Stimulated activated CD4-positive, alpha-beta T cell treated with anti-CD3 and anti-CD28 coated beads, TNF-alpha, amount 100 ng/mL, for 4 hours (primary cell): Measurements from ENCODE around the gene ORC6.
"Not testable (repeated sequence)": the region's sequence is repeated elsewhere in the genome, so short reads cannot be mapped to it uniquely, and the experiment has no call there.

Source experiments
- DNase-seq, 3 experiments: peaks; one replicate each; pipeline ENCODE4 v3.0.0-alpha.2; 2020; ENCODE audit warnings: low read depth in 3 of 3

Gene ORC6

DNA sequence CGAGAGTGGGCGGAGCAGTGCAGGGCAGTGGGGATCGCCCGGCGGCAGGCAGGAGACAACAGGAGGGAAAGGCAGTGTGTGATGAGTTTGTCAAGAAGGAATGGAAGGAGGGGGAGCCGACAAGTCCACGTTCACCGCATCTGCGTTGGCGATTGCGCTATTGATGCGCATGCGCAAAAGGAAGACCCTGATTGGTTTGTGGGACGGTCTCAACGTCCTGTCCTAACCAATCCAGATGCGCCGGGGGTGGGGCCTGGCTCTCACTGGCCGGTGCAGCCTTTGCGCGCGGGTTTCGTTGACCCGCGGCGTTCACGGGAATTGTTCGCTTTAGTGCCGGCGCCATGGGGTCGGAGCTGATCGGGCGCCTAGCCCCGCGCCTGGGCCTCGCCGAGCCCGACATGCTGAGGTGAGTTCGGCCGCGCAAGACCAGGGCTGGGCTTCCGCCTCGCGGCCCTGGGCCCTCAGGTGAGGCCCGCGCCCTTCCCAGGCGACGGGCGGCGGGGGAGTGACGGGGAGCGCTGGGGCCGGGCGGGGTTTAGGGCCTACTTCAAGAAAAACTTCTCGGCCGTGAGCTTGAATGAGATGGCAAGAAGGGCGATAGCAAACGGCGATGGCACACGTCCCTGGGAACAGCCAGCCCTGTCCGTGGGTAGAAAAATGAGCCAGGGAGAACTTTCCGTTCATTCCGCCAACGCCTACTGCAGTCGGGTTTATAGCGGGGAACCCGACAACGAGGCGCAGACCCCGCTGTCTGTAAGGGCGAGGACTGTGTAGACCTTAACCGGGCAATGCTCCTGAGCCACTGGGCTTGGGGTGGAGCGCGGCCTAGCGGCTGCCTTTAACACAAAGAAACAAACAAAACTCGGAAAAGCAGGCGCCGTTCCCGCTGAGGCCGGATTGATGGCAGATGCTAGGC is at the start of gene ORC6:
TSS of gene ORC6 (plus strand) at position 295 of the 916 bp plus-strand sequence. CDS start at position 342, 47 bp downstream.
- peak; percentile 91 to 96 (median 96) for DNase-seq

DNA sequence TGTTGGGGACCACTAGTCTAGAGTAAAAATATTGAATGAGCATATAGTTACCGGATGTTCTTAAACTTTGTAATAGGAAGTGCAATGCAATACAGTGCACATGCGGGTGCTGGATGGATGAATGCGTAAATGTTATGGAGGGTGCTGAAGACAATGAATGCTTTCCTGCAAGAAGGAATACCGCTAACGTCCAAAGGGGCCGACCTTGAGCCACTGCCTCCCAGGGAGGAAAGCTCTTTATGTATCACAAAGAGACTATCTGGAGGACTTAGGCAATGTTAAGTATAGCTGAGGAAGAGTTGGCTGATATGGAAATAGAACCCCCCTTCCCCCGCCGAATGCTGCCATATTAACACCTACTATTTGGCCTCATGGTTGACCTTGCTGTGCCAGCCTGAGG is 40.8 kb upstream of the ORC6 start:
- DNase-seq, result no peak

- no peak for DNase-seq
These were observed 39.7 kb upstream of the ORC6 start for GRCh38 chr16:46649588-46650253.

DNA sequence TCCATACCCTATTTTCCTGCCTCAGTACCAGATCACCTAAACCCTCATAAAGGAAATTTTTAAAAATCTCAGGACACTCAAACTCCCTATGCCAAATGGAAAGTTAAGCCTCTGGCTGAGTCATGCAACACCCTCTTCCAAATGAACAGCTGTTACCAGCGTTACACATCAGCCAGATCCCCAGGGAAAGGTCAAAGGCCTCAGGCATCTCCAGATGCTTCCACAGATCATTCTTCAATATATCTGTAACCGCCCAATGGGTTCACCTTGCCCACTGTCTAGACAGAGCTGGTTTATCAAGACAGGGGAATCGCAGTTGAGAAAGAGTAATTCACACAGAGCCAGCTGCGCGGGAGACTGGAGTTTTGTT is 39.2 kb upstream of the ORC6 start:
- DNase-seq, result no peak

- DNase-seq, result no peak
These were observed 38.2 kb upstream of the ORC6 start for GRCh38 chr16:46651305-46651704.

- DNase-seq, result no peak
These were observed 30.5 kb upstream of the ORC6 start for GRCh38 chr16:46658925-46659324.

- no peak for DNase-seq
These were observed 27.3 kb upstream of the ORC6 start for GRCh38 chr16:46662123-46662522.

DNA sequence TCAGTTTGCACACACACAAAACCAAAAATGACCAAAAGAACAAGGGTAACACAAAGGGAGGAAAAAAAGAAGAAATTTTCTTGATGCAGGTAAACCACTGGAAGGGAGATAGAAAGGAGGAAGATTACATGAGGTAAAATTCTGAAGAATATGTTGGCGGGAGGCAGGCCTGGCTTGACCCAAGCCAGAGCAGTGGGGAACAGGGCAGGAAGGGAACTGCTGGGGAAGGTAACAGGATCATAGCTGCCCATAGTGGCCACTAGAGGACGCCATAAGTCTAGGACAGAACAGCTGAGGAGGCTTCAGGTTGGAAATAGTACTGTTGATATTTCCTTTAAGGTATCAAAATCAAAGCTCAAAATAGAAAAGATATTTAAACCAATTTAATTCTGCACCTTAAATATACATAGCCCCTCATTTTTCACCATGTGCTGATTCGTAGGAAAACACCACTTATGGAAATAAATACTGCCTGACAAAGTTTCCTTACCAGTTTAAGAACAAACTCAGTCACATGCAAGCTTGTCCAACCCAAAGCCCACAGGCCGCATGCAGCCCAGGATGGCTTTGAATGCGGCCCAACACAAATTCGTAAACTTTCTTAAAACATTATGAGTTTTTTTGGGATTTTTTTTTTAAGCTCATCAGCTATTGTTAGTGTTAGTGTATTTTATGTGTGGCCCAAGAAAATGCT is 16.0 kb upstream of the ORC6 start:
- DNase-seq, result peak in 1 of 3 experiments; percentile 28

GRCh38 chr16:46677943-46678342 is 11.5 kb upstream of the ORC6 start:
- not testable (repeated sequence) for DNase-seq

- DNase-seq, result not testable (repeated sequence)
These were observed 7.6 kb upstream of the ORC6 start for GRCh38 chr16:46681867-46682266.

- DNase-seq, result no peak
These were observed 2.5 kb upstream of the ORC6 start for GRCh38 chr16:46686815-46687473.

GRCh38 chr16:46687486-46687885 is 2.0 kb upstream of the ORC6 start:
- no peak for DNase-seq

DNA sequence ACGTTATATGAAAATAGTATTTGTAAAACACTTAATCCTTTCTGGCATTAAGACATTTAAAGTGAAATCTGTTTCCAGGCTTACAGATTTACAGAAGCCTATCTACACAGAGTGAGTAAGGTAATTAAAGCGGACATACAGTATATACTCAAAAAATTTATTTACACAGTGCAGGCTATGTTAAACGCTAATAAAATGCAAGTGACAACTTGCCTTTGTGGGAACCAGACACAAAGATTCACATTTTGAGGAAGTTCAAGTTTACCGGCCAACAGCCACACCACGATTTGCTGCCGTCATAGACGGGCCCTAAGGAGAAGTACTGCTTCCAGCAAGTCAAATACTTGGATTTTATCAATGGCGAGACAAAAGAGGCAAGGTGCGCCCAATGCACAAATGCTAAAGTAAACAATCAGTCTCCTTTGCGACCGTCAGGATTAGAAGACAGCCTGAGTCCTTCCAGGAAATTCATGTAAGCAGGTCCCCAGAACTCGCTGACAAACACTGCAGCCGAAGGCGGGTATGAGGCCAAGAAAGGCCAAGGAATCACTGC is 1.3 kb upstream of the ORC6 start:
- no peak for DNase-seq

DNA sequence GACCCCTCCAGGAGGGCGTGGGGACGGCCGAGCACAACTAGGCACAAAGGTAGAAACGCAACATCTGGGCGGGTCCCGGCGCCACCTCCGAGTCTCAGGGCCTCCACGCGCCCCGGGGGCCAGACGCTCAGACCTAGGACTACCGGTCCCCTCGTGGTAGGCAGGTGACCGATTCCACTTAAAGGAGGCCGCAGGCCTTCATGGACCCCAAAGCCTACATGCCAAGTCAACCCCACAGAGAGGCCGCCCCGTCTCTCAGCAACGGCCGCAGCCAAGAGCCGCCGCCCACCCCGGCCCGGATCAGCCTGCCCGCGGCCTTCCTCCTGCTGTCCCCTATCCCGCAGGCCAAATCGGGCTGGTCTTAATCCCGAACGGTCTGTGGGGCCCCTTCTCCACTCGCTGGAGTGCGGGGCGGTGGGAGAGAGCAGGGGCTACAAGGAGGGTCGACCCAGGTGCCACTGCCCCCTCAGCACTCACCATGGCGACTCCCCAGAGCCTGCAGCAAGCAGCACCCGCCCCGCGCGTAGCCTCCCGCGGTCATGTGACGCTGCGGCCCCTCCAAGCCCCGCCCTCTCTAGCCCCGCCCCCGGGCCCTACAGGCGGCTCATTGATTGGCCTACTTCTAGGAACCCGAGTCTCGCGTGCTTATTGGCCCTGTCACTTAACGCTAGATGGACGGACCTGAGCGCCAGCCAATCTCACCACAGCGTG is 650 bp upstream of the ORC6 start, which contains the start of gene VPS35:
TSS of gene VPS35 (minus strand) at position 525 of the 711 bp plus-strand sequence. CDS start at position 480, 45 bp downstream.
- DNase-seq, result peak; percentile 99 to 100 (median 99)

GRCh38 chr16:46690281-46691178 is 1.1 kb downstream of the ORC6 start:
- DNase-seq, result no peak

- no peak for DNase-seq
These were observed 2.3 kb downstream of the ORC6 start for GRCh38 chr16:46691726-46692125.

- no peak for DNase-seq
These were observed 4.1 kb downstream of the ORC6 start for GRCh38 chr16:46693598-46693997.

DNA sequence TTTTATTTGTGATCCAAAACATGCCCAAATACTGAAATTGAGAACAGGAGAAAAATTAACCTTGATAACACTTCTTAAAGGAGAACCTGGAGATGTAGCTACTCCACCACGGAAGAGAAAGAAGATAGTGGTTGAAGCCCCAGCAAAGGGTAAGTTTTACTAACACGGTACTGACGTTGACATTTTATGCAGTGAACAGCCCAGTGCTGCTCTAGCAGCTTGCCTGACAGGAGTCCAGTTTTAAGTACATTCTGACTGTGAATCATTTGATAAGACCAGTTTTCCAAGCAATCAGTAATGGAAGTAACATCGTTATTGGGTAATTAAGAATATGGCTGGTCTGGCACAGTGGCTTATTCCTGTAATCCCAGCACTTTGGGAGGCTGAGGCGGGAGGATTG is 6.5 kb downstream of the ORC6 start:
- no peak for DNase-seq

DNA sequence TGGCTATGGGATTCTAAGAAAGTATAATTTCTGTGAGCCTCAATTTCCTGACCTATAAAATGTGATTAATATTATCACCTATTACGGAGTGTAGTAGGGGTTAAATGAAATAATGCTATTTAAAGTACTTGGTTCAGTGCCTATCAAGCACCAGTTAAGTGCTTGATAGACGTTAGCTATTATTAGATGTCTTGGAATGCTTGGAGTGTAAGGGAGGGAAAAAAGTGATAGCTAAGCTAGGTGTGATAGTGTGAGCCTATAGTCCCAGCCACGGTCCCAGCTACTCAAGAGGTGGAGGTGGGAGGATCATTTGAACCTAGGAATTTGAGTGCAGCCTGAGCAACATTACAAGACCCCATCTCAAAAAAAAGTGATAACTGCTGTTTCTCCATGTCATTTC is 7.5 kb downstream of the ORC6 start:
- no peak for DNase-seq

- DNase-seq, result no peak
These were observed 10.6 kb downstream of the ORC6 start for GRCh38 chr16:46700048-46700447.
